ENCODE measurements around the gene RAB7B.
A peak's percentile ranks its signal among the peaks of the same experiment; 100 is the strongest.

RAB7B gene

DNA sequence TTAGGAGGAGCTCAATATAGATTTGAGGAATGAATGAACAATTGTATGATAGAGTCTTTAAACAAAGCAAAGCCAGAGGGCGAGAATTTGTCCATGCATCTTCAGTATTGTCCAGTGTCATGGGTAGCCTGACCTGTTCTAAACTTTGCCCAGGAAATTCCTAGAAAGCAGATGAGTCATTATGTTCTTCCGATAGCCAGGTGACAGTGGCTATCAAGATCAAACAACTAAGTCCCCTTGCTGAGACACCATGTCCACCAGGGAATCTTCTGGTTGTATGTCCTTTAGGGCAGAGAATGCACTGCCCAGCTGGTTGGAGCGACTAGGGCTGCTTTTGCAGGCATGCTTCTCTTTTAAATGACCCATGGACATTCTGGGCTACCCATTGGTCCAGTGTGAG is 58.1 kb downstream of the RAB7B start:
- no peak for DNase-seq

- DNase-seq: no peak
These were observed 58.7 kb downstream of the RAB7B start for GRCh38 chr1:205944525-205944924.

GRCh38 chr1:205943245-205943644 is 60.0 kb downstream of the RAB7B start, which contains the start of gene SLC26A9:
Gene SLC26A9, minus strand, starts transcription at chr1:205943456. Its CDS starts 7,636 bp downstream, at chr1:205935820.
- DNase-seq: no peak

- peak; percentile 41 for DNase-seq
These were observed 60.5 kb downstream of the RAB7B start for GRCh38 chr1:205942631-205943159.

GRCh38 chr1:205940710-205941109 is 62.5 kb downstream of the RAB7B start:
- no peak for DNase-seq

DNA sequence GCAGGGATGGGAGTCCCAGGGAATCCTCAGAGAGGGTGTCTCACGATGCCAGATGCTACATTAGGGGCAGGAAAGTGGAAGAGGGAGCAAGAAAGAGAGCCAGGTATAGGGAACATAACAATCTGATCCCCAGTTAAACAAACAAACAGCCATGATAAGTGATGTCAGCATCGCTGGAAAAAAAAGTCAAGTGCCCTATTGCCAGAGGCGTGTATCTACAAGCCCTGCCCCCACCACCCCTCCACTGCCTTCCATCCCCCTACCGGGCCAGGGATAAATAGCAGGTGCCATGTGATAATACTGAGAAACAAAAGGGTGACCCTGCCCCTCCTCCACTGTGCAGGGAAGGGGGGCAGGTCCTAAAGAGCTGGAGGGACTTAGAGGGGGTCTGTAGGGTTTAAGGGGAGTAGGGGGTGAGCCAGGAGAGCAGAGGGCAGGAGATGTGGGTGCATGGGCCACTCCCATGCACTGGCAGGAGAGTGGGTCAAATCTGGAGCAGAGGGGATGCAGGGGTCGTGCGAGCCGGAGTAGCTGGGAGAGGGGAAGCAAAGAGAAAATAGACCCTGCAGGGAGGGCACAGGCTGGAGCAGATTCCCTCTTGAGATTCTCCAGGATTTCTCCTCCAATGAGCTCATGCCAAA is 63.4 kb downstream of the RAB7B start:
- DNase-seq: no peak

DNA sequence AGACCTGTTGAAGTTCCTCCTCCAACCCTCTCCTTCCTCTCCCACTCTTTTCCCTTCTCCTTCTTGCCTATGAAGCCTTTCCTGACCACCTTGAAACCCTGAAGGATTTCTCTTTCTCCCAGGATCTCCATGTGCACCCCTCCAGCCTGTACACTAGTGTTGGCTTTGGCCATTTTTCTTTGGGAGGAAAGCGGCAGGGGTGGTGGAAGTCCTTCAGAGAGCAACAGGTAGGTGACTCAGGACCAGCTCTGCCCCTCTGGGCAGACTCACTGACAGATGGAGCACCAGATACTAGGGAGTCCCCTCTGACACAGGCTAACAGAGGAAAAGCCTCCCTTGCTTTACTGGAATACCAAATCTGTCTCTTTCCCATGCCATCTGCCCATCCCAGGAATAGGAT is 64.5 kb downstream of the RAB7B start:
- DNase-seq: no peak

- DNase-seq: peak; percentile 92
These were observed 66.2 kb downstream of the RAB7B start for GRCh38 chr1:205936846-205937586.

DNA sequence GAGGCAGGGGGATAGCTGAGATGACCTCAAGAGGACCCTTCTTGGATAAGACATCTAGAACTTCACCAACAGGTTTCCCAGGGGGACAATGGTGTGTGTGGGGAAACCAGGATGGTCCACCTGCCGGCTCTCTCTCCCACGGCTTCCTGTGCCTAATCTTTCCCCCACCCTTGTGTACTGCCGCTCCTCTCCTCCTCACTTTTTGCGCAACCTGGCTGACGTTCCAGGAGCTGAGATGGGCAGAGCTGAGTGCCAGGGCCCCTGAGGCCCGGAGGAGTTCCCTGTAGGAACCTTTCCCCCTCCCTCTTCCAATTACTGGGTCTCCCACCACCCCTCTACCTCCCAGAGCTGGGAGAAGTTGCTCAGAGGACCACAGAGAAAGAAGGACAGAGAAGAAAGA is 66.9 kb downstream of the RAB7B start:
- DNase-seq: no peak

- no peak for DNase-seq
These were observed 67.3 kb downstream of the RAB7B start for GRCh38 chr1:205935869-205936268.

DNA sequence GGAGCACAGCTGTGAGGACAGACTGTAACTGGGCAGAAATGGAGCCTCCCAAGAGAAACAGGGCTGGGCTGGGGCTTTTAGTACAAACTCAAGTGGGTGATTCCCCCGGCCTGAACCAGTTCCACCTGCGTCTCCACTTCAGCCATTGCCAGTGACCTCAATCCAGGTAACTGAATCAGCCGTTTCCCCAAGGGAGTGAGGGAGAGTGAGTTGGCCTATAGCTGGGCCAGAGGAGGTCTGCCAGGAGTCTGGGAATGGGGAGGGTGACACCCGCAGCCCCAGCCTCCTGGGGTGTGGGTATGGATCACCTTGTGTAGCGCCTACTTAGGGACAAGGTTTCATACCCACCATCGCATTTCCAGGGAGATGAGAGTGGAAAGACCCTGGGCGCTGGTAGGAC is 68.4 kb downstream of the RAB7B start:
- no peak for DNase-seq

DNA sequence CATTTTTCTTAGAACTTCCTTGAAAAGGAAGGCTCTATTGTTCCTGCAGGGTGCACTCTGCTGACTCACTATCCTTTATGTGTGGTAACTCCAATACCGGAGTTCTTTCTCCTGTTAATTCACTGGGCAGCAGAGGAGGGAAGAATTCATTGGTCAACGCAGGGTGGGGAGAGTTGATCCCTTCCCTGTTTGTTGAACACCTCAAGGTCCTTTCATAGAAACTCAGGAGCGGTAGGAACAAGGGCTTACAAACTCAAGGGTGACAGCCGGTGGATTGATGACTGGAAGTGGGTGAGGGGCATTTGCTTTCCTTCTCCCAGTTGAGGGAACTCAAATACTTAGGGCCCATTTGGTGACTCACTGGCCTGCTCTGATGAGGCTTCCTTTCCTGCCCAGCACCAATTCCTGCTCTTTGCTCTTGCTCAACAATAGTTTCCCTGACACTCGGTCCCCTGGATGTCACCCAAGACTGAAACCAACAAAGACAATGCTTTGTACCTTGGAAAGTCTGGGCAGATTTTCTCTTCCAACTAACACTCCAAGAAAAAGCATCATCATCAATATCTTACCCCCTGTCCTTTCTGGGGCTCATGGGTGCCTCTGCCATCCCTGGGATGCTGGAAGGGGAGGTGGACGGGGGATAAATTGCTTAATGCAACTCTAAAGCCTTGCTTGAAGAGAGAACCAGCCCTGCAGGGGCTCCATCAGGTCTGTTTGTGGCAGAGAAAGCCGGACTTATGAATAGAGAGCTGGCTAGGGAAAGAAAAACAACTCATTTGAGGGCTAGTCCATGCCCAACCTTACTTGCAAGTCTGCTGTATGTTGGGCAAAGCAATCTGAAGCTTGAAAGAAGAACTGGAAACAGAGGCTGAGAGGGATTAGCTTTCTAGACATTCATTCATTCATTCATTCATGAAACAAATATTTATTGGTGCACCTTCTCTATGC is 69.2 kb downstream of the RAB7B start:
- DNase-seq: peak; percentile 91

DNA sequence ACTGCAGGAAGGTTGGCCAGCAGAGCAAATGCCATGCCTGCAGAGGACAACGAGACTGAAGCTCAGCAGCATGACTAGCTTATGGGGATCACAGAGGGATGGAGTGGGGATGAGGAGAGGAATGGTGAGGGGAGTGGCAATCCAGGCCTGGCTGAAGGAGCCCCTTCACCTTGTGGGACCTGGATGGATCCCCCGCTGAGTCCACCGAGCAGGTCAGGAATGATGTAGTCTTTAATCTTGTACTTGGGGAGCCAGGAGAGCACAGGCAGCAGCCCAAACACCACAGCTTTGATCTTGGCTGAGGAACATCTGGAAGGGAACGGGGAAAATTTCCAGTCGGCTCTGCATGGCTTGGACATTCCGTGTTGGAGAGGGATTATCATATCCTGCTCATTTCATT is 70.4 kb downstream of the RAB7B start:
- no peak for DNase-seq

DNA sequence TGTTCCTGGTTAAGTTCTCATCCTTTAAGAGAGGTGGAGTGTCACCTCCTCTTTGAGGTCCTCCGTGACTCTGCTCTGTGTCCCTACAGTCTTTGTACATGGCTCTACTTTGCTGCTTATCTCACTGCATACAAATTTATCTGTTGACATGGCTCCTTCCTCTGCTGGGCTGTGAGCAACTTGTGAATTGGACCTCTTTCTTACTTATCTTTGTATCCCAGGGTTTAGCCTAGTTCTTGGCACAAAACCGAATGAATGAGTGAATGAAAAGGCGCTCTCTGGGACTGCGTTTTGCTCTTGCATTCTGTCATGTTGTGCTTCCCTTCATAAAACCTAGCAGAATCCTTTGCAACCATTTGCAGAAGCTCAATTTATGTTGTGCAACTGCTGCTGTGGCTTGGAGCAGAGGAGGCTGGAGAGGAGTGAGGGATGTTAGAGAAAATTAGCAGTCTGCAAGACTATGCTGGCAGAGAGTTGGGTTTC is 72.4 kb downstream of the RAB7B start:
- no peak for DNase-seq

GRCh38 chr1:205930195-205930577 is 73.0 kb downstream of the RAB7B start:
- DNase-seq: no peak

DNA sequence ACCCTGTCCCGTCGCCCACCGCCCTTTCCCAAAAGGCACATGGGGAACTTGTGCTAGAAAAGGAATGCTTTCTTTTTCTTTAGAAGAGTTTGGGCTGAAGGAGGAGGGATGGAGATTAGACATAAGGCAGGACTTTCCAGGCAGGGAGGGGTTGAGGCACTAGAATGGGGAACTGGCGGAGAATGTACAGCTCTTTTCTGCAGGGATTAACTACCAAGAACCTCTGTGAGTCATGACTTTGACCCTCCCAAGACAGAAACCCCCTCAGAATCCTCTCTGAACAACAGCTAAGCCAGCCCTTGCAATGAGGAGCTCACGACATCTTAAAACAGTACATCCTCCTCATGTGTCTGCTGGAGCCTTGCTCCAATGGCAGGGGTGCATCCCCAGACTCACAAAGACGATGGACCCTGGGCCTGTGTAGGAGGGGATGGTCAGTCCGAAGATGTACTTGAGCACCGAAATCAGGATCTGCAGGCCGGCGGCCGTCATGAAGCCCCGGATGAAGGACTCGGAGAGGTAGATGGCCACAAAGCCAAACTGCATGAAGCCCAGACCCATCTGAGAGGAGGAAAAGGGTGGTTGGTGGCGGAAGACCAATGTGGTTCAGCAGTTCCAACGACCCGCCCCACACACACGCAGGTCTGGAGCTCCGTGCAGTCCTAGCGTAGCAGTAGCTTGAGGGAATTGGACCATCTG is 73.5 kb downstream of the RAB7B start:
- no peak for DNase-seq

DNA sequence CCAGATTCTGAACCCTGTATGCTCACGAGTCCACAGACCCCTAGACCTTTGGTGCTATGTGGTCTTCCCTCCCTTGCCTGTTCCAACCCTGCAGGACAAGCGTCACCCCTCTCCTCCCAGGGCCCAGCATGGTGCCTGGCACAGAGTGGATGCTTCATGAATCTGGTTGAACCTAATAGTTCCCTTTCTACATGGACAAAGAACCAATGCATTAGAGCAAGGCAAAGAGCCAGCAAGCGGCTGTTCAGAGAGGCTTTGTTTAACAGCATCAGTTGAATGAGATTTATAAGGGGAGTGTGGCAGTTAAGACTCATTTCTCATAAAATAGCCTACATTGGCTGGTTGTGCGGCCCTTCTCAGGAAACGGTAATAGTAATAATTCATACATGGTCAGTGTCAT is 74.9 kb downstream of the RAB7B start:
- no peak for DNase-seq

DNA sequence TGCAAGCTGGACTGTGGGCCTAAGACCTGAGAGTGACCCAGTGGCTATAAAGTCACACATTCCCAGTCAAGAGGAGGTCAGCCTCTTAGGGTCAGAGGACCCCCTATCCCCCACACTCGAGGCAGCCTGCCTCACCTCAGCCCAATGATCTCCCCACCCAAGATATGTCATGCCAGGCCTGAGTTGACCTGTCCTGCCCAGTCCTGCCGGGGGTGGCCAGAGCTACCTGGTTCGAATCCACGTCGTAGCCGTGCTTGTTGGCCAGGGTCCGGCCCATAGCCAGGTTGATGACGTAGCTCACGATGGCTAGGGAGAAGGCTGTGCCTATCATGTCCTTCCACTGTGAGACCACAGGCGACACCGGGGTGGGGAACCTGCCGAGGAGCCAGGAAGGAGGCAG is 75.5 kb downstream of the RAB7B start:
- DNase-seq: no peak

DNA sequence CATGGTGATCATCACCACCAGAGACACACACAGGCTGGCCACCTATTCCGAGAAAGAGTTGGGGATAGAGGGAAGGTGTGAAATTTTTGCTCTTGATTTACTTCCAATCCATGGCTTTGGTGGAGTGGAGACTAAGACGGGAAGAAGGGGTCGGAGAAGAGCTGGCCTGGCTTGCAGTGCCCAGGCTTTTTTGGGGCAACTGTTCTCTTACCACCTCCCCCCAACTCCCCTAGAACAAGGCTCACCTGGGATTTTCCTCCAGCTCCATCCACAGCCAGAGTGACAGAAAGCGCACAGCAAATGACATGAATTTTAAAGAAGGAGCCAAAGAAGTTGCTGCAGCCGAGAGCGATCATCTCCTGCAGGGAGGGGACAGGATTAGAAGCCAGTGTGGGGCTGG is 75.9 kb downstream of the RAB7B start:
- DNase-seq: no peak

Measured in fibroblast of skin of right biceps (primary cell).